Thoracic aorta (tissue), 2 donors: ENCODE measurements around the gene DNAJA2. TPM values are rescaled to one million over a fixed set of nuclear protein-coding genes. Genes with fewer than 3 reads are reported as not detected.

Source experiments
- ATAC-seq: fragments of 150-250 bp; one replicate; pipeline ENCODE4 v1.8.0; 2017; ENCODE audit warnings: low read depth; ENCODE audit not compliant: insufficient number of reproducible peaks, low FRiP score
- DNase-seq: peaks from one replicate; pipeline ENCODE4 v3.0.0-alpha.2; 2020; ENCODE audit warnings: low spot score
- H3K27ac ChIP-seq, 2 donors: fragments of 200-600 bp; sonication (generic); 1 replicate in 1 of 2; 2 replicates in 1 of 2; pipeline ENCODE4 v1.5.1; 2016; ENCODE audit warnings: mild to moderate bottlenecking in 2 of 2, moderate library complexity in 2 of 2
- H3K27me3 ChIP-seq: fragments of 200-600 bp; sonication (generic); replicated peaks from 2 replicates; pipeline ENCODE4 v1.6.0; 2016; ENCODE audit warnings: mild to moderate bottlenecking; ENCODE audit not compliant: insufficient read depth
- H3K36me3 ChIP-seq: fragments of 200-600 bp; sonication (generic); one replicate; pipeline ENCODE4 v1.5.1; 2016
- H3K4me1 ChIP-seq, 2 donors: fragments of 200-600 bp; sonication (generic); 1 replicate in 1 of 2; 2 replicates in 1 of 2; pipeline versions ENCODE4 v1.5.1 to v1.6.0; 2016; ENCODE audit warnings: low read depth in 2 of 2, mild to moderate bottlenecking in 1 of 2; ENCODE audit not compliant: control insufficient read depth in 1 of 2
- H3K4me3 ChIP-seq: fragments of 200-600 bp; sonication (generic); 2 replicates; pipeline ENCODE4 v1.5.1; 2016; ENCODE audit warnings: mild to moderate bottlenecking
- H3K9me3 ChIP-seq: fragments of 200-600 bp; sonication (generic); 2 replicates; pipeline ENCODE4 v1.5.1; 2016
- total RNA-seq, 2 donors: library from RNA; depleted of rRNA; stranded (reverse); fragments of >200 nt; gene quantifications; one replicate each; pipeline versions ENCODE4 v1.1.0 to v1.2.3, GENCODE V29; 2016
- TF ChIP-seq, protein P1 (sequence below): fragments of 200-600 bp; sonication (generic); IDR thresholded peaks from one replicate; pipeline ENCODE4 v1.5.1; 2019; ENCODE audit warnings: antibody characterized with exemption

Gene DNAJA2
- total RNA-seq, 2 donors from 2014 or later: 35.1 to 39.6 TPM

DNA sequence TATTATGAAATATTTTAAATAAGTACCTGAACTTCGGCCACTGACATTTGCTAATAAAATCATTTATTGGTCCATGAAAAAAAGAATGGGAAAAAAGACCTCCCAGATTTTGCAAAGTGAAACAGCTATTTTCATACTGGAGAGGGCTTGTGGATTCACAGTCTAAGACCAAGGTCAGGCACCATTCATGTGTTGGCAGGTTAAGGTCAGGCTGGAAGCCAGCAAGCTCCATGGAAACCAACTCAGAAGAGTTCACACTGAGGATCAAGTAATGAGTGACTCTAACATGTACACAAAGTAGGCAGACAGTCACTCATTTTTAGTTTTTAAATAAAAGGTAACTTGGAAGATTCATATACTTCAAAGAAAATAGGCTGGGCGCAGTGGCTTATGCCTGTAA, 3.4 kb downstream of the DNAJA2 start:
- no peak overlapping the region for H3K4me3 ChIP-seq
- no peaks in the 10 kb centered on the region for H3K9me3 ChIP-seq
- peaks cover 10 to 31% of the 10 kb centered on the region in 2 donors for H3K4me1 ChIP-seq
- peaks cover 37% of the 10 kb centered on the region for H3K36me3 ChIP-seq
- no peak for ATAC-seq
- TF ChIP-seq, protein P1, sequence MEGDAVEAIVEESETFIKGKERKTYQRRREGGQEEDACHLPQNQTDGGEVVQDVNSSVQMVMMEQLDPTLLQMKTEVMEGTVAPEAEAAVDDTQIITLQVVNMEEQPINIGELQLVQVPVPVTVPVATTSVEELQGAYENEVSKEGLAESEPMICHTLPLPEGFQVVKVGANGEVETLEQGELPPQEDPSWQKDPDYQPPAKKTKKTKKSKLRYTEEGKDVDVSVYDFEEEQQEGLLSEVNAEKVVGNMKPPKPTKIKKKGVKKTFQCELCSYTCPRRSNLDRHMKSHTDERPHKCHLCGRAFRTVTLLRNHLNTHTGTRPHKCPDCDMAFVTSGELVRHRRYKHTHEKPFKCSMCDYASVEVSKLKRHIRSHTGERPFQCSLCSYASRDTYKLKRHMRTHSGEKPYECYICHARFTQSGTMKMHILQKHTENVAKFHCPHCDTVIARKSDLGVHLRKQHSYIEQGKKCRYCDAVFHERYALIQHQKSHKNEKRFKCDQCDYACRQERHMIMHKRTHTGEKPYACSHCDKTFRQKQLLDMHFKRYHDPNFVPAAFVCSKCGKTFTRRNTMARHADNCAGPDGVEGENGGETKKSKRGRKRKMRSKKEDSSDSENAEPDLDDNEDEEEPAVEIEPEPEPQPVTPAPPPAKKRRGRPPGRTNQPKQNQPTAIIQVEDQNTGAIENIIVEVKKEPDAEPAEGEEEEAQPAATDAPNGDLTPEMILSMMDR: no peak
- no peaks in the 10 kb centered on the region for H3K27me3 ChIP-seq
- H3K27ac ChIP-seq: no peak overlapping the region
- no peak for DNase-seq

GRCh38 chr16:46968063-46968435, 5.4 kb downstream of the DNAJA2 start:
- Histone ChIP-seq H3K9me3 (no peaks in the 10 kb centered on the region), H3K27me3 (no peaks in the 10 kb centered on the region), H3K4me1 (peaks cover 10 to 24% of the 10 kb centered on the region in 2 donors), H3K36me3 (peaks cover 52% of the 10 kb centered on the region), H3K27ac (no peak overlapping the region), H3K4me3 (no peak overlapping the region)
- TF ChIP-seq, protein P1: no peak
- ATAC-seq (no peak), DNase-seq (no peak)

DNA sequence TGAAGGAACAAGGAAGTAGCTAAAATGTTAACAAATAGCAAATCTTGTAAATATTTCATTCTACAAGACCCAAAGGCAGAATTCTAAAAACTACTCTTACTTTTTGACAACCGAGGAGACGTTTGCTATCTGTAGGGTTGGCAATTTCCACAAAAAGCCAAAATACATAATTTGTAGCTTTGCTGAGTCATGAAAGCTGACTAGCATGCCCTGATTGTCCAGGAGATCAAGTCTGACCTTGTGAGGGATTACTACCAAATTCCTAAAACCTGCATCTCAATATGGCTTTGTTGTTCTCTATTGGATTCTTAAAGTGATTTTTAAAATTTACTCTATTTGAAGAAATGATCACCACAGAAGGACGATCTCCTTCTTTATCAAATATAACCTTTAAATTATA, 10.8 kb downstream of the DNAJA2 start:
- Histone ChIP-seq H3K27me3 (no peaks in the 10 kb centered on the region), H3K9me3 (no peaks in the 10 kb centered on the region), H3K27ac (no peak overlapping the region), H3K4me1 (peaks cover 0 to 7% of the 10 kb centered on the region in 2 donors), H3K36me3 (peaks cover 65% of the 10 kb centered on the region), H3K4me3 (no peak overlapping the region)
- TF ChIP-seq, protein P1: no peak
- DNase-seq: no peak
- ATAC-seq: no peak

GRCh38 chr16:46961373-46962353, 11.8 kb downstream of the DNAJA2 start:
- no peak overlapping the region for H3K27ac ChIP-seq

GRCh38 chr16:46954562-46954961, 18.9 kb downstream of the DNAJA2 start:
- Histone ChIP-seq H3K36me3 (peaks cover 30% of the 10 kb centered on the region), H3K4me1 (no peaks in the 10 kb centered on the region), H3K27me3 (no peaks in the 10 kb centered on the region), H3K4me3 (no peak overlapping the region), H3K27ac (no peak overlapping the region), H3K9me3 (no peaks in the 10 kb centered on the region)
- TF ChIP-seq, protein P1: no peak
- no peak for ATAC-seq
- no peak for DNase-seq

More at GRCh38 chr16:46961373-46962353, 11.8 kb downstream of the DNAJA2 start:
- TF ChIP-seq, protein P1: no peak
- Histone ChIP-seq H3K27me3 (no peaks in the 10 kb centered on the region), H3K4me1 (peaks cover 0 to 7% of the 10 kb centered on the region in 2 donors), H3K4me3 (no peak overlapping the region), H3K36me3 (peaks cover 65% of the 10 kb centered on the region), H3K9me3 (no peaks in the 10 kb centered on the region)
- ATAC-seq: no peak
- DNase-seq: no peak
